Measurements from ENCODE around the gene GPN2.
A peak's percentile ranks its signal among the peaks of the same experiment; 100 is the strongest.

GPN2 gene

GRCh38 chr1:26936823-26937222, 46.7 kb upstream of the GPN2 start:
- TF ChIP-seq REST (IDR thresholded peaks at IDR 0.05; ENCODE audit: insufficient replicate concordance, low read depth) = no peak
- TF ChIP-seq CTCF (IDR thresholded peaks at IDR 0.05; ENCODE audit: insufficient read depth, low read length) = no peak
- TF ChIP-seq POLR2AphosphoS5 (IDR thresholded peaks at IDR 0.05; ENCODE audit: low read depth) = no peak
- TF ChIP-seq GABPA (IDR thresholded peaks at IDR 0.05; ENCODE audit: low read depth) = no peak
- TF ChIP-seq SPI1 (IDR thresholded peaks at IDR 0.05; ENCODE audit: borderline replicate concordance, low read depth) = no peak
- H3K27ac ChIP-seq (replicated peaks) = no peak overlapping the region
- H3K4me3 ChIP-seq (replicated peaks; ENCODE audit: insufficient read depth, low read length) = no peak overlapping the region
- no peak for DNase-seq (ENCODE audit: low read depth in 1 of 2, low spot score in 1 of 2)
- no peaks in the 10 kb centered on the region for H3K27me3 ChIP-seq (ENCODE audit: insufficient read depth, poor library complexity, severe bottlenecking)

GRCh38 chr1:26932531-26932930, 42.4 kb upstream of the GPN2 start:
- peak in 1 of 2 experiments; percentile 43 for DNase-seq (ENCODE audit: low read depth in 1 of 2, low spot score in 1 of 2)
- TF ChIP-seq SPI1 (IDR thresholded peaks at IDR 0.05; ENCODE audit: borderline replicate concordance, low read depth) (peak; percentile 9; the same call in 1 of the 2 replicates), GABPA (IDR thresholded peaks at IDR 0.05; ENCODE audit: low read depth) (no peak)
- H3K27ac ChIP-seq (replicated peaks) = no peak overlapping the region

GRCh38 chr1:26923711-26924110, 33.6 kb upstream of the GPN2 start:
- H3K4me3 ChIP-seq (replicated peaks; ENCODE audit: insufficient read depth, low read length) = no peak overlapping the region
- no peaks in the 10 kb centered on the region for H3K27me3 ChIP-seq (ENCODE audit: insufficient read depth, poor library complexity, severe bottlenecking)
- no peak overlapping the region for H3K27ac ChIP-seq (replicated peaks)
- TF ChIP-seq REST (IDR thresholded peaks at IDR 0.05; ENCODE audit: insufficient replicate concordance, low read depth) (no peak), POLR2AphosphoS5 (IDR thresholded peaks at IDR 0.05; ENCODE audit: low read depth) (no peak), CTCF (IDR thresholded peaks at IDR 0.05; ENCODE audit: insufficient read depth, low read length) (no peak), GABPA (IDR thresholded peaks at IDR 0.05; ENCODE audit: low read depth) (no peak), SPI1 (IDR thresholded peaks at IDR 0.05; ENCODE audit: borderline replicate concordance, low read depth) (no peak)
- DNase-seq (ENCODE audit: low read depth in 1 of 2, low spot score in 1 of 2) = no peak

More at GRCh38 chr1:26932531-26932930, 42.4 kb upstream of the GPN2 start:
- Histone ChIP-seq H3K27me3 (ENCODE audit: insufficient read depth, poor library complexity, severe bottlenecking) (no peaks in the 10 kb centered on the region), H3K4me3 (replicated peaks; ENCODE audit: insufficient read depth, low read length) (no peak overlapping the region)

- DNase-seq (ENCODE audit: low read depth in 1 of 2, low spot score in 1 of 2) = no peak
- H3K4me3 ChIP-seq (replicated peaks; ENCODE audit: insufficient read depth, low read length) = peak overlapping the region; percentile 90
- no peak for TF ChIP-seq REST (IDR thresholded peaks at IDR 0.05; ENCODE audit: insufficient replicate concordance, low read depth)
- no peak for TF ChIP-seq SPI1 (IDR thresholded peaks at IDR 0.05; ENCODE audit: borderline replicate concordance, low read depth)
- TF ChIP-seq POLR2AphosphoS5 (IDR thresholded peaks at IDR 0.05; ENCODE audit: low read depth) = no peak
- no peak for TF ChIP-seq CTCF (IDR thresholded peaks at IDR 0.05; ENCODE audit: insufficient read depth, low read length)
- no peak for TF ChIP-seq GABPA (IDR thresholded peaks at IDR 0.05; ENCODE audit: low read depth)
- H3K27ac ChIP-seq (replicated peaks) = peak overlapping the region; percentile 90; the same call in 1 of the 2 replicates
- H3K27me3 ChIP-seq (ENCODE audit: insufficient read depth, poor library complexity, severe bottlenecking) = no peaks in the 10 kb centered on the region
These were observed 32.8 kb upstream of the GPN2 start for GRCh38 chr1:26922901-26923300.
